ENCODE measurements around the gene FITM2.
A peak's percentile ranks its signal among the peaks of the same experiment; 100 is the strongest.

FITM2 gene

DNA sequence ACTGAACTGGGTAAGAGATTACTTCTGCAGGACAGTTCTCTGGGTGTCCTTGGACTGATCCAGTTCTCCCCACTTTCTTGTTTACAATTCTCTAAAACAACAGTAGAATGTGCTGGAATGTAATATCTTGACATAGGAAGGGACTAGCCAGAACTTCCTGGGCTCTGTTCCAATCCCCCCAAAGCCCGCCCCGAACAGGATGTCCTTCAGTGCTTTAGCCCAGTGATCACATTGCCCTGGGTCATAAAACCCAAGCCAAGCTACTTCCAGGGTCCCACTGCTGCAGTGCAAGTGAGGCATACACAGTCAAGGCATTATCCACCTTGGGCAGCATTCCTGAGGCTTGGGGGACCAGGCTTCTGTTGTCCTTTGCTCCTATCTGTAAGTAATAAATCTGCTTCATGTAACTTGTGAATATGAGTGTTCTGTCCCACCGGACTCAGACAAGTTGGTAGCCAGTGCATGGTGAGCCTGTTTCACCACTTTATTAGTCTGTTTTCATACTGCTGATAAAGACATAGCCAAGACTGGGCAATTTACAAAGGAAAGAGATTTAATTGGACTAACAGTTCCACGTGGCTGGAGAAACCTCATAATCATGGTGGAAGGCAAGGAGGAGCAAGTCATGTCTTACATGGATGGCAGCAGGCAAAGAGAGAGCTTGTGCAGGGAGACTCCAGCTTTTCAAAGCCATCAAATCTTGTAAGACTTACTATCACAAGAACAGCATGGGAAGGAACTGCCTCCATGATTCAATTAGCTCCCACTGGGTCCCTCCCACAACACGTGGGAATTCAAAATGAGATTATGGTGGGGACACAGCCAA lies 23.5 kb downstream of the FITM2 start:
- CTCF ChIA-PET = interaction anchor here (1.7 kb wide), 1 partner anchor 70 kb away, joined by 5 read pairs; no protein-coding TSS in a partner anchor

DNA sequence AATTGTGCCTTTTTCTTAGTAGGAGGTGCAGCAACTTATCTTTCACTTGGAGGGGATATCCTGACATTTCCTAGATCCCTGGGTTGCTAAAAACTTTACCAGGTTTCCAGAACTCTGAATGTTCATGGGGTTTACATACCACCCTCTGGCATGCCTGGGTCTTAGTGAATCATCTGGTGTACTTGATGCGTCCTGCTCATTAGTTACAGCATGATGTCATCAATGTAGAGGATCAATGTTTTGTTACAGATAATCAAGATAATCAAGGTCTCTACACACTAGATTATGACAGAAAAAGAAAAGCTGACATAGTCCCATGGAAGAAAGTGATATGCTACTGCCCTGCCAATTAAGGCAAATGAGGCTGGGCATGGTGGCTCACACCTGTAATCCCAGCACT lies 27.0 kb downstream of the FITM2 start:
- no CpG with 5 or more reads among the region's 1 CpG for whole genome bisulfite sequencing (ENCODE audit: insufficient coverage)
- CTCF ChIA-PET = interaction anchor here (1.2 kb wide), 1 partner anchor 27 kb away, joined by 5 read pairs; the partner anchor contains the start of gene FITM2

More for the DNA sequence above, 23.5 kb downstream of the FITM2 start:
- no peak for DNase-seq
- Histone ChIP-seq H3K27ac (ENCODE audit: insufficient read depth in 1 of 2, low read depth in 1 of 2, low read length in 2 of 2, poor library complexity in 1 of 2, severe bottlenecking in 2 of 2) (no peak overlapping the region), H3K36me3 (ENCODE audit: control insufficient read depth in 4 of 4, insufficient read depth in 4 of 4, low read length in 3 of 4) (no peaks in the 10 kb centered on the region), H3K9me3 (ENCODE audit: control extremely low read depth in 1 of 5, control insufficient read depth in 4 of 5, insufficient read depth in 2 of 5, low read depth in 1 of 5, low read length in 4 of 5) (peaks cover 0 to 5% (median 0%) of the 10 kb centered on the region in 5 experiments), H3K4me1 (ENCODE audit: control extremely low read depth in 1 of 4, control insufficient read depth in 4 of 4, insufficient read depth in 4 of 4, low read length in 3 of 4) (no peaks in the 10 kb centered on the region), H3K4me3 (ENCODE audit: control insufficient read depth in 1 of 7, extremely low read depth in 1 of 7, insufficient read depth in 4 of 7, low read depth in 2 of 7, low read length in 6 of 7) (no peak overlapping the region), H3K27me3 (replicated peaks in 2 of 5; ENCODE audit: control insufficient read depth in 4 of 5, insufficient read depth in 5 of 5, low read length in 4 of 5) (peaks cover 0 to 2% (median 0%) of the 10 kb centered on the region in 5 experiments)
- 87% methylated on average over 4 of the region's 5 CpGs for WGBS (ENCODE audit: insufficient coverage)
- POLR2A ChIA-PET = no interaction called here

DNA sequence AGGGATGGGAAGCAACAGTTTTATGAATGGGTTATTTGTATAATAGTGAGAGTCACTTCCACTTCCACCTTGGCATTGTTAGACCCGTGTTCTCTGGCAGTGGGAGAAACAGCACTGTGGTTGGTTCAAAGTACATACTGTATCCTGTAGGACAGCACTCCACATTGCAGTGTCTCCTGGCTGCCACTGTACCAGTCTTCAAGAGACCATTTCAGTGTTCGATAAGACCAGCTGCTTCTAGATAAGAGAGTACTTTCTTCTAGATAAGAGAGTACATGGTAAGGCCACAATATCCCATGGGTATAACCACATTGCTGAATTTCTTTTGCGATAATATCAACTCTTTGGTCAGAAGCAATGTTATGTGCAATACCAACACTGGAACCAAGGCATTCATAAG lies 28.8 kb downstream of the FITM2 start:
- Histone ChIP-seq H3K4me3 (ENCODE audit: control insufficient read depth in 1 of 7, extremely low read depth in 1 of 7, insufficient read depth in 4 of 7, low read depth in 2 of 7, low read length in 6 of 7) (no peak overlapping the region), H3K36me3 (ENCODE audit: control insufficient read depth in 4 of 4, insufficient read depth in 4 of 4, low read length in 3 of 4) (no peaks in the 10 kb centered on the region), H3K4me1 (ENCODE audit: control extremely low read depth in 1 of 4, control insufficient read depth in 4 of 4, insufficient read depth in 4 of 4, low read length in 3 of 4) (no peaks in the 10 kb centered on the region), H3K27ac (ENCODE audit: insufficient read depth in 1 of 2, low read depth in 1 of 2, low read length in 2 of 2, poor library complexity in 1 of 2, severe bottlenecking in 2 of 2) (no peak overlapping the region), H3K9me3 (ENCODE audit: control extremely low read depth in 1 of 5, control insufficient read depth in 4 of 5, insufficient read depth in 2 of 5, low read depth in 1 of 5, low read length in 4 of 5) (no peaks in the 10 kb centered on the region), H3K27me3 (replicated peaks in 2 of 5; ENCODE audit: control insufficient read depth in 4 of 5, insufficient read depth in 5 of 5, low read length in 4 of 5) (no peaks in the 10 kb centered on the region)
- WGBS (ENCODE audit: insufficient coverage) = 94% methylated on average over 3 of the region's 3 CpGs
- DNase-seq = peak in 1 of 3 donors; percentile 8
- ChIA-PET CTCF (no interaction called here), POLR2A (no interaction called here)

More for the DNA sequence above, 27.0 kb downstream of the FITM2 start:
- Histone ChIP-seq H3K27ac (ENCODE audit: insufficient read depth in 1 of 2, low read depth in 1 of 2, low read length in 2 of 2, poor library complexity in 1 of 2, severe bottlenecking in 2 of 2) (no peak overlapping the region), H3K4me3 (ENCODE audit: control insufficient read depth in 1 of 7, extremely low read depth in 1 of 7, insufficient read depth in 4 of 7, low read depth in 2 of 7, low read length in 6 of 7) (no peak overlapping the region), H3K9me3 (ENCODE audit: control extremely low read depth in 1 of 5, control insufficient read depth in 4 of 5, insufficient read depth in 2 of 5, low read depth in 1 of 5, low read length in 4 of 5) (peaks cover 0 to 5% (median 0%) of the 10 kb centered on the region in 5 experiments), H3K4me1 (ENCODE audit: control extremely low read depth in 1 of 4, control insufficient read depth in 4 of 4, insufficient read depth in 4 of 4, low read length in 3 of 4) (no peaks in the 10 kb centered on the region), H3K27me3 (replicated peaks in 2 of 5; ENCODE audit: control insufficient read depth in 4 of 5, insufficient read depth in 5 of 5, low read length in 4 of 5) (peaks cover 0 to 2% (median 0%) of the 10 kb centered on the region in 5 experiments), H3K36me3 (ENCODE audit: control insufficient read depth in 4 of 4, insufficient read depth in 4 of 4, low read length in 3 of 4) (no peaks in the 10 kb centered on the region)
- no peak for DNase-seq
- POLR2A ChIA-PET = no interaction called here

DNA sequence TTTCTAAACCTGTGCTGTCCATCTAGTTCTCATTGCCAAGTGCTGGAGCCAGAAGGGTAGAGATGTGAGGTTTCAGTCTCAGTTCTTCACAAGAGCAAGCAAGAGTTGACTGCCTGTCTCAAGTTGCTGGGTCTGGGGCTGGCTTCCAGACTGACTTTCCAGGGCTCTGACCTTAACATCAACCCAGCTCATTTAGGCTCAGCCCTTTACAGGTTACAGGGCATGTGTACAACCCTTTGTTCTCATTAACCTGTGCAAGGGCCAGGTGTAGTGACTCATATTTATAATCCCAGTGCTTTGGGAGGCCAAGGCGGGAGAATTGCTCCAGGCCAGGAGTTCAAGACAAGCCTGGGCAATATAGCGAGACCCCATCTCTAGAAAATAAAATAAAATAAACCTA lies 30.6 kb downstream of the FITM2 start:
- Histone ChIP-seq H3K9me3 (ENCODE audit: control extremely low read depth in 1 of 5, control insufficient read depth in 4 of 5, insufficient read depth in 2 of 5, low read depth in 1 of 5, low read length in 4 of 5) (no peaks in the 10 kb centered on the region), H3K27me3 (replicated peaks in 2 of 5; ENCODE audit: control insufficient read depth in 4 of 5, insufficient read depth in 5 of 5, low read length in 4 of 5) (no peaks in the 10 kb centered on the region), H3K4me1 (ENCODE audit: control extremely low read depth in 1 of 4, control insufficient read depth in 4 of 4, insufficient read depth in 4 of 4, low read length in 3 of 4) (no peaks in the 10 kb centered on the region), H3K4me3 (ENCODE audit: control insufficient read depth in 1 of 7, extremely low read depth in 1 of 7, insufficient read depth in 4 of 7, low read depth in 2 of 7, low read length in 6 of 7) (no peak overlapping the region), H3K27ac (ENCODE audit: insufficient read depth in 1 of 2, low read depth in 1 of 2, low read length in 2 of 2, poor library complexity in 1 of 2, severe bottlenecking in 2 of 2) (no peak overlapping the region), H3K36me3 (ENCODE audit: control insufficient read depth in 4 of 4, insufficient read depth in 4 of 4, low read length in 3 of 4) (no peaks in the 10 kb centered on the region)
- POLR2A ChIA-PET = no interaction called here
- no CpG with 5 or more reads among the region's 2 CpGs for WGBS (ENCODE audit: insufficient coverage)
- CTCF ChIA-PET = no interaction called here
- no peak for DNase-seq

DNA sequence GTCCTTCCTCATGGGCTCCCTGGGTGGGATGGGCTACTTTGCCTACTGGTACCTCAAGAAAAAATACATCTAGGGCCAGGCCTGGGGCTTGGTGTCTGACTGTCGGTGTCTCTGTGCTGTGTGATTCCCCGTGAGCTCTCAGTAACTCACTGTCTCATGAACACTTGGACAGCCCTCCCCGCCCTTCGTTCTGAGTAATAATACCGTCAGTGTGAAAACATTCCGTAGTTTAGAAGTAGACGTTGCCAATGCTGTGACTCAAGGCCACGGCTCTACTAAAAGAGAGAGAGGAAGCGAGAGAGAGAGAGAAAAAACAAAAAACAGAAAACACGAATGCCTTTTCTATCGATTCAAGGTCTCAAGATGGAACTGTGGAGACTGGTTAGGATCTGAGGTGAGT lies 31.8 kb downstream of the FITM2 start:
- WGBS (ENCODE audit: insufficient coverage) = 96% methylated on average over 11 of the region's 11 CpGs
- H3K4me1 ChIP-seq (ENCODE audit: control extremely low read depth in 1 of 4, control insufficient read depth in 4 of 4, insufficient read depth in 4 of 4, low read length in 3 of 4) = no peaks in the 10 kb centered on the region
- no peaks in the 10 kb centered on the region for H3K36me3 ChIP-seq (ENCODE audit: control insufficient read depth in 4 of 4, insufficient read depth in 4 of 4, low read length in 3 of 4)
- H3K27me3 ChIP-seq (replicated peaks in 2 of 5; ENCODE audit: control insufficient read depth in 4 of 5, insufficient read depth in 5 of 5, low read length in 4 of 5) = no peaks in the 10 kb centered on the region
- no peak overlapping the region for H3K4me3 ChIP-seq (ENCODE audit: control insufficient read depth in 1 of 7, extremely low read depth in 1 of 7, insufficient read depth in 4 of 7, low read depth in 2 of 7, low read length in 6 of 7)
- DNase-seq = no peak
- no peaks in the 10 kb centered on the region for H3K9me3 ChIP-seq (ENCODE audit: control extremely low read depth in 1 of 5, control insufficient read depth in 4 of 5, insufficient read depth in 2 of 5, low read depth in 1 of 5, low read length in 4 of 5)
- ChIA-PET CTCF (no interaction called here), POLR2A (no interaction called here)
- no peak overlapping the region for H3K27ac ChIP-seq (ENCODE audit: insufficient read depth in 1 of 2, low read depth in 1 of 2, low read length in 2 of 2, poor library complexity in 1 of 2, severe bottlenecking in 2 of 2)

DNA sequence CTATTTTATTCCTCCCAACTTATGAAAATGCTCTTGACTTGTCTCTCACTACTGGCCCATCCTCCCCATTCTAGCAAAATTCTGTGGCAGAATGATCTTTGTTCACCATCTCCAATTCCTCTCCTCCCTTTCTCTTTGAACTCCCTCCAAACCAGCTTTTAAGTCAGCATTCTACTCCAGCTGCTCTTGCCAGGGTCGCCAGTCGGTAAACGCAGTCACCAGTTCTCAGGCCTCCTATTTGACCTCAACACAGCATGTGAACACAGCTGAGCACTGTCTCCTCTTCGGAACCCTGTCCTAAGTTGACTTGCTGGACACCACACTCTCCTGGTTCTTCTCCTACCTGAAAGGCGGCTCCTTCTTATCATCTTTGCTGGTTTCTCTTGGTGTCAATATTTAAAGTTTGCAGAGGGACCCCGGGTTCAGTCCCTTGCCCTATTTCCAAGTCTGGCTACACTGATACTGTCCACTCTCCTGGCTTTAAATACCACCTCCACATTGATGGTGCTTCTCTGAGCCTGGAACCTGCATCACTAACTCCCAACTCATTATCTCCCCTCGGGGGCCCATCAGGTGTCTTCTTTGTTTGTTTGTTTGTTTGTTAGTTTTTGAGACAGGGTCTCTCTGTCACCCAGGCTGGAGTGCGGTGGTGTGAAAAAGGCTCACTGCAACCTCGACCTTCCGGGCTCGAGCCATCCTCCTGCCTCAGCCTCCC lies 36.5 kb downstream of the FITM2 start:
- H3K4me1 ChIP-seq (ENCODE audit: control extremely low read depth in 1 of 4, control insufficient read depth in 4 of 4, insufficient read depth in 4 of 4, low read length in 3 of 4) = no peaks in the 10 kb centered on the region
- H3K36me3 ChIP-seq (ENCODE audit: control insufficient read depth in 4 of 4, insufficient read depth in 4 of 4, low read length in 3 of 4) = no peaks in the 10 kb centered on the region
- no peaks in the 10 kb centered on the region for H3K27me3 ChIP-seq (replicated peaks in 2 of 5; ENCODE audit: control insufficient read depth in 4 of 5, insufficient read depth in 5 of 5, low read length in 4 of 5)
- ChIA-PET POLR2A (no interaction called here), CTCF (no interaction called here)
- DNase-seq = no peak
- no peak overlapping the region for H3K4me3 ChIP-seq (ENCODE audit: control insufficient read depth in 1 of 7, extremely low read depth in 1 of 7, insufficient read depth in 4 of 7, low read depth in 2 of 7, low read length in 6 of 7)
- no peaks in the 10 kb centered on the region for H3K9me3 ChIP-seq (ENCODE audit: control extremely low read depth in 1 of 5, control insufficient read depth in 4 of 5, insufficient read depth in 2 of 5, low read depth in 1 of 5, low read length in 4 of 5)
- WGBS (ENCODE audit: insufficient coverage) = 94% methylated on average over 10 of the region's 11 CpGs
- H3K27ac ChIP-seq (ENCODE audit: insufficient read depth in 1 of 2, low read depth in 1 of 2, low read length in 2 of 2, poor library complexity in 1 of 2, severe bottlenecking in 2 of 2) = no peak overlapping the region

All from common myeloid progenitor, CD34-positive (primary cell).